ENCODE measurements around the gene INHBB.
"Not testable (repeated sequence)": the region's sequence is repeated elsewhere in the genome, so short reads cannot be mapped to it uniquely, and the experiment has no call there.

Gene INHBB

DNA sequence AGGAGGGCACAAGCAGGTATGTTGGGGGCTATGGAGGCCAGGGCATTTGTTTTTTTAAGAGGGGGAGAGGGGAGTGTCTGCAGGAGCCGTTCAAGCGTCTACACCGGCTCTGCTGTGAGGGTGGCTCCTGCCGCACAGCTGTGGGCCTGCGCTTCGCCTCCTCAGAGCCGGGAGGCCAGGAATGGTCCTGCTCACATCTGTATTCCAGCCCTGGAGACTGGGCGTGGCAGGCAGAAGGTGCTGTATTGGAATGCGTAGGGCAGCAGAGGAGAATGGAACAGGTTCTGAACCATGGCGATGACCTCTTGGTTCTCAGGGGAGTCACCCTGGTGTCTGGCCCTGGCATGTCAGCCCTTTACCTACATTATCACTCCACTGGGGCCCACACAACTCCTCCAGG, 26.8 kb upstream of the INHBB start:
- H3K9me3 ChIP-seq (replicated peaks in 1 of 11) = no peaks in the 10 kb centered on the region
- H3K36me3 ChIP-seq = no peaks in the 10 kb centered on the region
- no peaks in the 10 kb centered on the region for H4K20me1 ChIP-seq
- H3K27me3 ChIP-seq = peaks cover 0 to 17% (median 0%) of the 10 kb centered on the region in 11 experiments; a peak in 3 of 22 replicates
- H3K4me1 ChIP-seq = peaks cover 12 to 47% (median 40%) of the 10 kb centered on the region in 10 experiments
- TF ChIP-seq Cebpa-rat (IDR thresholded peaks at IDR 0.05) = no peak
- H3K4me2 ChIP-seq = no peak overlapping the region
- H3K27ac ChIP-seq = no peak overlapping the region
- H3K9ac ChIP-seq = no peak overlapping the region
- H3K4me3 ChIP-seq = no peak overlapping the region

DNA sequence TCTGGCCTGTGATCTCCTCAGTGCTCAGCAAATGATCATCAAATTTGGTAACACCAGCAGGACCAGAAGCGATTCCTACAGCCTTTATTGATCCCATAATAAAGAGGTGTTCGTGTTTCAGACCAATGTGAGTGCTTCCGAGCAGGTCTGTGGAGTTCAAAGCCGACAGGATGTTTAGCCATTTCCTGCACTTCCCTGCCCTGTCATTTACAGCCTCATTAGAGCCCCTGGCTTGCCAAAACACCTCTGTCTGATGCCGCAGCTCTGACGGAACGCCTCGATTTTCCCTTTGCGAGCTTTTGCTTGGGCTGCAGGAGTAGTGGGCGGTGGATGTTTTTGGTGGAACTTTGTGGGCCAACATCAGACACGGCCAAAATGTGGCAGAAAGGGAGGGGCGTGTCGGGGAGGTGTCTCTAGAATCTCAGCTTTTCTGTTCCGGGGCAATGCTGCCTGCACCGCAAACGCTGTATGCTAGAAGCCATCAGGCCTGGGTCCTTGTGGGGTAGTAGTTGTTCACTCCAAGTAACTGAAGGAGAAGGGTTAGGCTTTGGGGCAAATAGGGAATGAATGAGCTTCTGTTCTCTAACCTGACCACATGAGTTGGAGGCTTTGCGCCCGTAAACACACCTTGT, 26.1 kb upstream of the INHBB start:
- no peak overlapping the region for H3K4me3 ChIP-seq

DNA sequence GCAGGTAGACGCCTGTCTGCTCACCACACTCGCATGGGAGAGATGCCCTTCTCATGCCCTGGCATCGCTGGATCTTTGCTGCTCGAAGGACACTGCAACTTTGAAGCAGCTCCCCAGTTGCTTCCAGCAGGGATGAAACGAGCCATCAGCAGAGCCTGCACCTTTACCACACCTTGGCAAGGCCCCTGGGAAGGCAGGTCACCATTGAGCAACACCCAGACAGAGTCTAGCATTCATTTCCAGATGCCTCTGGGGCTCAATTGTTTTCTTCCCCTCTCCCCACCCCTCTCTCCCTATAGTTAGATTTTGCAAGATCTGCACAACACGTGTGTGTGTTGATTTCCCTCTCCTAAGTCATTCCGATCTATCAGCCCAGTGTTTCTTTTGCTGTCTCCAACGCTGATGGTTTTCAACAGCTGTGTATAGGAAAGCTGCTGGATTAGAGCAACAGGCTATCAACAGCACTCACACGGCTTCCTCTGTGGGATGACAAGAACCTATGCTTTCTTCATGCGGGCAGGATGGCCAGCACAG, 25.6 kb upstream of the INHBB start:
- no peak overlapping the region for H3K4me2 ChIP-seq
- H3K9ac ChIP-seq = no peak overlapping the region
- H3K9me3 ChIP-seq (replicated peaks in 1 of 11) = no peaks in the 10 kb centered on the region
- peaks cover 0 to 17% (median 0%) of the 10 kb centered on the region in 11 experiments; a peak in 2 of 22 replicates for H3K27me3 ChIP-seq
- H3K4me1 ChIP-seq = peaks cover 6 to 46% (median 34%) of the 10 kb centered on the region in 10 experiments; a peak in 18 of 20 replicates
- no peak overlapping the region for H3K27ac ChIP-seq
- no peak overlapping the region for H3K4me3 ChIP-seq
- no peaks in the 10 kb centered on the region for H4K20me1 ChIP-seq
- H3K36me3 ChIP-seq = no peaks in the 10 kb centered on the region
- TF ChIP-seq Cebpa-rat (IDR thresholded peaks at IDR 0.05) = no peak

More for the DNA sequence above, 26.1 kb upstream of the INHBB start:
- H3K27me3 ChIP-seq = peaks cover 0 to 17% (median 0%) of the 10 kb centered on the region in 11 experiments; a peak in 3 of 22 replicates
- H3K36me3 ChIP-seq = no peaks in the 10 kb centered on the region
- H3K9ac ChIP-seq = no peak overlapping the region
- H3K4me2 ChIP-seq = no peak overlapping the region
- H3K27ac ChIP-seq = no peak overlapping the region
- TF ChIP-seq Cebpa-rat (IDR thresholded peaks at IDR 0.05) = no peak
- no peaks in the 10 kb centered on the region for H3K9me3 ChIP-seq (replicated peaks in 1 of 11)
- H3K4me1 ChIP-seq = peaks cover 7 to 47% (median 38%) of the 10 kb centered on the region in 10 experiments; a peak in 19 of 20 replicates
- H4K20me1 ChIP-seq = no peaks in the 10 kb centered on the region

DNA sequence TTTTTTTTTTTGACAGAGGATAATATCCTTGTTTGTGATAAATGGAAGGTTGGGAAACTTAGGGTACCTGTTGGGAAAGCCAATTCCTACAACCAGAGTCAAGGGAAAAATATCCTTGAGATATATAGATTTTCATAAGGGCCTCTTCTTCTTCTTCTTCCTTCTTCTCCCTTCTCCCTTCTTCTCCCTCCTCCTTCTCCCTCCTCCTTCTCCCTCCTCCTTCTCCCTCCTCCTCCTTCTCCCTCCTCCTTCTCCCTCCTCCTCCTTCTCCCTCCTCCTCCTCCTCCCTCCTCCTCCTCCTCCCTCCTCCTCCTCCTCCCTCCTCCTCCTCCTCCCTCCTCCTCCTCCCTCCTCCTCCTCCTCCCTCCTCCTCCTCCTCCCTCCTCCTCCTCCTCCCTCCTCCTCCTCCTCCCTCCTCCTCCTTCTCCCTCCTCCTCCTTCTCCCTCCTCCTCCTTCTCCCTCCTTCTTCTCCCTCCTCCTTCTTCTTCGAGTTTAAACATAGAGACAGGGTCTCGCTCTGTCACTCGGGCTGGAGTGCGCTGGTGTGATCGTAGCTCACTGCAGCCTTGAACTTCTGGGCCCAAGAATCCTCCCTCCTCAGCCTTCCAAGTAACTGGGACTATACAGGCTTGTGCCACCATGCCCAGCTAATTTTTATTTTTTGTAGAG, 24.9 kb upstream of the INHBB start:
- H4K20me1 ChIP-seq, H3K4me3 ChIP-seq: not testable (repeated sequence)

DNA sequence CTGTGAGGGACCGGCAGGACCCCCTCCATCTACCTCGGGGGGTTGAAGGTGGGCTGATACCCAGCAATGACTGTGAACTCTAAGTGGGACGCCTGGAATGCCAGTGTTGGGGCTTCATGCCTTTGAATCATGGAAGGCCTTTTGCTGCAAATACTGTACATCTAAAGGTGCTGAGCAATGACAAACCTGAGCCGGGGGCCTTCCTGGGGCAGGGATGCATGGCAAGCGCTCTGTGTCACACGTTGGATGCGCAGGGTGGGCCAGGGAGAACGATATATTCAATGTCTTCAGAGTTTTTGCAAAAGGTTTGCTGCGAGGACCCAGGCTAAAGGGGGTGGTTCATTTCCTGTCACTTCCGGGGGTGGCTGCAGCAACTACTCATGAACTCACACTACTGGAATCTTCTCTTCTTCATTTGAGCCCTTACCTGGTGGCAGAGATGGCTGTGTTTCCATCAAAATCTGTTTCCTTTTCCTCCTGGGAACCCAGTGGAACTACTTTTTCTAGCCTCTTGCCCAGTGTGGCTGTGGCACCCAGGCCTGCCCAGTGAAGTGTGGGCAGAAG, 24.1 kb upstream of the INHBB start:
- Histone ChIP-seq H3K27me3 (peaks cover 0 to 18% (median 0%) of the 10 kb centered on the region in 11 experiments; a peak in 7 of 22 replicates), H3K9ac (no peak overlapping the region), H3K9me3 (replicated peaks in 1 of 11) (no peaks in the 10 kb centered on the region), H3K27ac (peak overlapping the region in 1 of 11 experiments; percentile 3; a peak in 1 of 22 replicates), H3K4me1 (peaks cover 6 to 51% (median 38%) of the 10 kb centered on the region in 10 experiments; a peak in 18 of 20 replicates), H3K4me2 (peak overlapping the region; percentile 10 to 75 (median 64); a peak in 21 of 22 replicates), H4K20me1 (no peaks in the 10 kb centered on the region), H3K4me3 (no peak overlapping the region), H3K36me3 (no peaks in the 10 kb centered on the region)
- TF ChIP-seq Cebpa-rat (IDR thresholded peaks at IDR 0.05) = no peak

More for the DNA sequence above, 24.9 kb upstream of the INHBB start:
- not testable (repeated sequence) for H3K9ac ChIP-seq; H3K27ac ChIP-seq; H3K9me3 ChIP-seq (replicated peaks in 1 of 11); H3K36me3 ChIP-seq
- Histone ChIP-seq H3K4me1 (peaks cover 6 to 43% (median 33%) of the 10 kb centered on the region in 10 experiments; a peak in 18 of 20 replicates), H3K27me3 (peaks cover 0 to 17% (median 0%) of the 10 kb centered on the region in 11 experiments; a peak in 2 of 22 replicates), H3K4me2 (peak overlapping the region in 1 of 11 experiments; percentile 72; a peak in 1 of 22 replicates)

DNA sequence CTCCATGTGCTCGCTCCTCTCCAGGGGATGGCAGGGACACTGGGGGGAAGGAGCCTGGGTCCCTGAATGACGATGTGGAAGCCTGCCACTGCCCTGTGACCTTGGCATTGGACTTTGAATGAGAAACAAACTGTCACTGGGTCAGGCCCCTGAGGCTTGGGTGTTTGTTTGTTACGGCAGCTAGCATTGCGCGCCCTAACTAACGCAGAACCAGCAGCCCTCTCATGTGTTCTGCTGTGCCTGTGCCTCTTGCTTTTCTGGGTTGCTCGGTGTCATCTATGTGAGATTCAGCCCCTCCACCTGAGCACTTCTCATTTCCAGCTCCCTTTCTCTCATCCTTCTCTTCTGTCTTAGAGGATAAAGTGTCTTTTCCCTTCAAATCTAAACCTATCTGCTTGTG, 23.6 kb upstream of the INHBB start:
- TF ChIP-seq Cebpa-rat (IDR thresholded peaks at IDR 0.05) = no peak
- peaks cover 6 to 56% (median 44%) of the 10 kb centered on the region in 10 experiments; a peak in 18 of 20 replicates for H3K4me1 ChIP-seq

DNA sequence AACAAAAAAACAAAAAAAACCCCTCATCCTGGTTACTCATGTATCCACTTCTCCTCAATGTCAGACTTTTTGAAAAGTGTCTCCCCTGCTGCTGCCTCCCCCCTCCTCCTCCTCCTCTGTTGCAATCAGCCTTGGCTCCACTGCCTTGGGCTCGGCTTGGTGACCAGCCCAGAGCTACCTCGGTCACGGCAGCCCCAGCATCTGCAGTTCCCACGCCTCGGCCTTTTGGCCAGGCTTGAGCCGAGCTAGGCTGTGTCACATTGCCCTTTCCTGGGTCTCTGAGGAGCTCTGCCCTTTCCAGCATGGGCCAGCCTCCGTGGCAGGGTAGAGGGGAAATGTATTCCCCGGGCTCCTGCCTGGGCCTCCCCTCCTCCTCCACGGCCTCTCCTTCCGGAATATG, 22.7 kb upstream of the INHBB start:
- H3K27ac ChIP-seq = no peak overlapping the region
- no peaks in the 10 kb centered on the region for H3K9me3 ChIP-seq (replicated peaks in 1 of 11)
- no peak overlapping the region for H3K9ac ChIP-seq
- H4K20me1 ChIP-seq = no peaks in the 10 kb centered on the region
- H3K27me3 ChIP-seq = peaks cover 0 to 29% (median 0%) of the 10 kb centered on the region in 11 experiments; a peak in 10 of 22 replicates
- no peak overlapping the region for H3K4me3 ChIP-seq
- H3K36me3 ChIP-seq = no peaks in the 10 kb centered on the region
- peaks cover 6 to 65% (median 52%) of the 10 kb centered on the region in 10 experiments; a peak in 18 of 20 replicates for H3K4me1 ChIP-seq
- TF ChIP-seq Cebpa-rat (IDR thresholded peaks at IDR 0.05) = no peak
- H3K4me2 ChIP-seq = peak overlapping the region in 8 of 11 experiments; percentile 10 to 75 (median 64); a peak in 11 of 22 replicates

More for the DNA sequence above, 23.6 kb upstream of the INHBB start:
- H3K27me3 ChIP-seq = peaks cover 0 to 24% (median 0%) of the 10 kb centered on the region in 11 experiments; a peak in 10 of 22 replicates
- no peaks in the 10 kb centered on the region for H3K9me3 ChIP-seq (replicated peaks in 1 of 11)
- no peaks in the 10 kb centered on the region for H3K36me3 ChIP-seq
- no peaks in the 10 kb centered on the region for H4K20me1 ChIP-seq
- H3K27ac ChIP-seq = peak overlapping the region in 1 of 11 experiments; percentile 3; a peak in 1 of 22 replicates
- H3K9ac ChIP-seq = no peak overlapping the region
- peak overlapping the region; percentile 10 to 75 (median 64); a peak in 21 of 22 replicates for H3K4me2 ChIP-seq
- H3K4me3 ChIP-seq = no peak overlapping the region

DNA sequence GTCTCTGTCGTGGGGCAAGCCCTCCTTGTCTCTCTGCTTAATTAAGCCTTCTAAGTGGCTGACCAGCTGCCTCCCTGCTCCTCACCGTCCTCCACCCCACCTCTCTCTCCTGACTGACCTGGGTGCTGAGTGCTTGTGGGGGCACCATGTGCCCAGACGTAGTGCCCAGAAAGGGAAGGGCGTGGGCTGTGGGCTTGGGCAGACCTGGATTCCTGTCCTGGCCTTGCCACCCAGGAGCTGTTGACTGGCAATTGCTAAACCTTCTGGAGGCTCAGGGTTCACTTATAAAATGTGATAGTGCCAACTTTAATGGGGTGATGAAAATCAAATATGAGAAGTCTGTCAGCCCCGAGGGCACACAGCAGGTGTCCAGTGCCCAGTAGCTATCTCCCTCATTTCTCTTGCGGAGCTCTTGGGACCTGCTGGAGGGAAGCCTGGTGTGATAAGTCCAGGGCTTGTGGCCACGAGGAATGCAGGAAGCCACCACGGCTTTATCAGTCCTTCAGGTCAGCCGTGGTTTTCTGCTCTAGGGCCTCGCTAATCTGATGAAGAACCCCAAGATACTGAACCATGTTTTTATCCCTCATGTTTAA, 22.0 kb upstream of the INHBB start:
- Histone ChIP-seq H3K36me3 (no peaks in the 10 kb centered on the region), H3K9ac (no peak overlapping the region), H3K9me3 (replicated peaks in 1 of 11) (no peaks in the 10 kb centered on the region), H3K4me3 (no peak overlapping the region), H3K27me3 (peaks cover 0 to 33% (median 0%) of the 10 kb centered on the region in 11 experiments; a peak in 10 of 22 replicates), H3K4me1 (peaks cover 6 to 72% (median 56%) of the 10 kb centered on the region in 10 experiments; a peak in 18 of 20 replicates), H3K4me2 (peak overlapping the region in 8 of 11 experiments; percentile 10 to 75 (median 56); a peak in 13 of 22 replicates), H3K27ac (no peak overlapping the region), H4K20me1 (no peaks in the 10 kb centered on the region)
- TF ChIP-seq Cebpa-rat (IDR thresholded peaks at IDR 0.05) = no peak
